Brain pericyte (primary cell): ENCODE results near the gene GARIN5A.

Experiments used
- DNase-seq: peaks from one replicate; pipeline ENCODE4 v3.0.0-alpha.2; 2012; ENCODE audit warnings: low read depth, low spot score

GARIN5A gene

DNA sequence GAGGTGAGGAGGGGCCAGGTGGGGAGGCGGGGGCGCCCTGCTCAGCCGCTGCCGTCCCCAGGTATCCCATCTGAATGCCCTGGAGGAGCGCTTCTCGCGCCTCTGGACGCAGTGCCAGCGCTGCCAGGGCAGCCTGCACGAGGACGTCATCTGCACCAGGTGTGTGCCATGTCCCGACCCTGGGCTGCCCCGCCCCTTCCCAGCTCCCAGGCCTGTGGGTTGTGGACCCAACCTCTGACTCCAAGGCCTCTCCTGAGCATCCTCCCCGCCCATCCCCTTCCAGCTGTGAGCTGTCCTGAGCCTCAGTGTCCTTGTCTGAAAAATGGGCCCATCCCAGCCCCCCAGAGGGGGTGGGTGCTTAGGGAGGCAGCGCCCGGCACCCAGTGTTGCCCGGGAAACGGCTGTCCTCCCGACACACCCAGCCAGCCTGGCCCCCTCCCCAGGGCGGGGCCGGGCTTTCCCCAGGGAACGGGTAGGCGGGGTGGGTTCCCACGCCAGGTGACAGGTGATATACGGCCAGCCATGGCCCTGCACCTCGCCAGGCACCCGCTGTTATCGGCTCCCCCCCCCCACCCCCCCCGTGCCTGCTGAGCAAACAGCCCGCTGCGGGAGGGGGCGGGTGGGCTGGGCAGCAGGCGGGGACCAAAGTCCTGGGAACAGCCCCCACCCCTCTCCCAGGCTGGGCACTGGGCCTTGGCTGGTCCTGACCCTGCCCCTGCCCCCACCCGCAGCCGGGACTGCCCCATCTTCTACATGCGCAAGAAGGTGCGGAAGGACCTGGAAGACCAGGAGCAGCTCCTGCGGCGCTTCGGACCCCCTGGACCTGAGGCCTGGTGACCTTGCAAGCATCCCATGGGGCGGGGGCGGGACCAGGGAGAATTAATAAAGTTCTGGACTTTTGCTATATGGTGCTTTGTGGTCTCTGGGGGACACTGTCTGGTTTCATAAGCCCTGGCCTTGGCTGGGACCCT, 59.3 kb downstream of the GARIN5A start:
- DNase-seq = no peak
